ENCODE data around the gene ZNF750.
"Not testable (repeated sequence)": the region's sequence is repeated elsewhere in the genome, so short reads cannot be mapped to it uniquely, and the experiment has no call there.

ZNF750 gene

DNA sequence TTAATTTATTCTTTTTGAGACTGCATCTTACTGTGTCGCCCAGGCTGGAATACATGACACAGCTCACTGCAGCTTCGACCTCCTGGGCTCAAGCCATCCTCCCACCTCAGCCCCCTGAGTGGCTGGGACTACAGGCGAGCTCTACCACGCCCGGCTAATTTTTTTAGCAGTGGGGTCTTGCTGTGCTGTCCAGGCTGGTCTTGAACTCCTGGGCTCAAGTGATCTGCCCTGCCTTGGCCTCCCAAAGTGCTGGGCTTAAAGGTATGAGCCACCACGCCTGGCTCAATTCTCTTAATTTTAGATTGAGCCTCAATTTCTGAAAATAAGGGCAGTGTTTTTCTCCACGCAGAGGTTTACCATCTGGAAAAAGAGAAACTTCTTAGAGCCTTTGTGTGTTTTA, 41.1 kb downstream of the ZNF750 start:
- in situ Hi-C loops (cut with HindIII; ENCODE audit: low sequenced_read_pairs) = no loop called here

- in situ Hi-C loops (cut with HindIII; ENCODE audit: low sequenced_read_pairs) = no loop called here
These were observed 42.8 kb downstream of the ZNF750 start for GRCh38 chr17:82797061-82797460.

GRCh38 chr17:82795615-82796014, 44.2 kb downstream of the ZNF750 start:
- in situ Hi-C loops (cut with HindIII; ENCODE audit: low sequenced_read_pairs) = no loop called here

DNA sequence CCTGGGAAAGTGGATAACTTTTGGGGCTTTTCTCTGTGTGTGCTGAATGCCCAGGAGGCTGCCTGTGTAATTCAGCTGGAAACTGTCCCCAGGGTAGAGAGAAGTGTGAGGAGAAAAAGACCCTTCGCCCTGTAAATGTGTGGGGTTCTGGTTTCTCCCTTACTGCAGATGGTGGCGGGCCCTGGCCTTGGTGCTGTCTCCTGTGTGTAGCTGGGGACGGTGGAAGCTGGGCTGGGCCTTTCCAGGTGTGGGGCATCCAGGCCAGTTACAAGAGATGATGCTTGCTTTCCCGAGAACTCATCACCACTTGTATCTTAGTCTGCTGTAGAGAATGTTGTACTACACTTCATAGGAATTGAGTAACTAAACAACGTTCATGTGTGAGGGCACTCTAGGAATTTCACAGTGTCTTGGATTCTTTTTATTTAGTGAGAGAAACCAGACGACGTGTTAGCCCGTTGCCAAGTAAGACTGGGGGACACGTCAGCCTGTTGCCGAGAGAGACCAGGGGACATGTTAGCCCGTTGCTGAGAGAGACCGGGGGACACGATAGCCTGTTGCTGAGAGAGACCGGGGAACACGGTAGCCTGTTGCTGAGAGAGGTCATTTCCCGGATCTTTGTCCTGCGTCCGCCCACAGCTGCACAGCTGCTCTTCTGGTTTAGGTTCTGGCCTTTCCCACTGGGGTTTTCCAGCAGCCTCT, 44.9 kb downstream of the ZNF750 start:
- in situ Hi-C loops (cut with HindIII; ENCODE audit: low sequenced_read_pairs) = no loop called here

DNA sequence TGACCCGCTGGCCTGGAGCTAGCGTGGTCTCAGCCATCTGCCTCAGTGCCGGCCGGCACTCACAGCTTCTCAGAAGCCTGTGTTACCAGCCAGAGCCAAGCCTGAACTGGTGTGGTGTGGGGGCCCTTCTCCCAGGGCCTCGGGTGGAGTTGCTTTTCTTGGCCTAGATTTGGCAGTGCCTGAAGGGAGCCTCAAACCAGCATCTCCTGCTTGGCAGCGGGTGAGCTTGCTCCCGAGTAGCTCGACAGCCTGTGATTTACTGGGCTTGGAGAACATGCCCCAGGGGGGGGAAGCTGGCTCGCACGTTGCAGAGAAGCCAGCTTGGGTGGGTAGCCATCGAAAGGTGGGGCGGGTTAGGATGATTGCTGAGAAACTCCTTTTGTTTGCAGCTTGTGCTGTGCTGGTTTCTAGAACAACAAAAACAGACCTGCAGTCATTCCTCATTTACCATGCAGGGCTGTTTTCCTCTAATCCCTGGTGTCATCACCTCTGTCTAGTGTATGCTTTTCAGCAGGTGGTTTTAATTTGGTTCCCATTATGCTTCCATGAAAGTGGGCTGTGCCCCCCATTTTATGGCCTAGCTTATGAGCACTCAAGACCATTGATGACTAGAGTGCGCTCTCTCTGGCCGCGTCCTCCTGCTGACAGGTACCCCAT, 45.7 kb downstream of the ZNF750 start:
- in situ Hi-C loops (cut with HindIII; ENCODE audit: low sequenced_read_pairs) = no loop called here

- in situ Hi-C loops (cut with HindIII; ENCODE audit: low sequenced_read_pairs) = no loop called here
These were observed 48.3 kb downstream of the ZNF750 start for GRCh38 chr17:82791532-82791931.

DNA sequence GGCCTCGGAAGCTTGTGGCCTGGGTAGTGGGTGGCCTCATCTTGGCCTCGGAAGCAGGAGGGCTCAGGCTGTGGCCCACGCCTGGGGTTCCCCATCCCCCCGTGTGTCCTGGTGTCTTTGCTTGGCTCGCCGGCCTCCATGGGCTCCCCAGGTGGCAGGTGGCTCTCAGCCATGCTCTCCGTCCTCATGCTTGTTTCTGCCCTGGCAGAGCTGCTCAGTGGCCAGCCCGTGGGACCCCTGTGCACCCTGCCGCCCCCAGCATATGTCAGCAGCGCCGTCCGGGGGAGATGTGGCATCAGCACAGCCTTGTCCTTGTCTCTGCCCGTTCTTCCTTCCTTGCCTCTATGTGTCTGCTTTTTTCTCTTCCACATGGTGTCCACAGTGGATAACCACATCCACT, 49.4 kb downstream of the ZNF750 start:
- in situ Hi-C loops (cut with HindIII; ENCODE audit: low sequenced_read_pairs) = no loop called here

DNA sequence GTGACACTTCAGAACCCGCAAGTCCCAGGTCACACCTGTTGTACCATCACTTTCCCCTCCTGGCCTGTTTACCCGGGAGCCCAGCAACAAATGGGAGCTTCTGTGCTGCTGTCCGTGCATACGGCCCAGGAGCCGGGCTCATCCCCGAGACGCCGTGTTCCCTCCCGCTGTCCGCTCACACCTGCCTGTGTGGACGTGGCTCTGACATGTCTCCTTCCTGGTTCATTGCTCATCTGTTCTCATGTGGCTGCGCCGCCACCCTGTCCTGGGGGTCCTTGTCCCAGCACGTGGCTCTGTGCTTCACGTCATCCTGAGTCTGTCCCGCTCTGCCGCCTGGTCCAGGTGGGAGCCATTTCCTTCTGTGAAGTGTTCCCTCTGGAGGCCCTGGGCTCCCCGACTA, 50.0 kb downstream of the ZNF750 start:
- in situ Hi-C loops (cut with HindIII; ENCODE audit: low sequenced_read_pairs) = no loop called here

DNA sequence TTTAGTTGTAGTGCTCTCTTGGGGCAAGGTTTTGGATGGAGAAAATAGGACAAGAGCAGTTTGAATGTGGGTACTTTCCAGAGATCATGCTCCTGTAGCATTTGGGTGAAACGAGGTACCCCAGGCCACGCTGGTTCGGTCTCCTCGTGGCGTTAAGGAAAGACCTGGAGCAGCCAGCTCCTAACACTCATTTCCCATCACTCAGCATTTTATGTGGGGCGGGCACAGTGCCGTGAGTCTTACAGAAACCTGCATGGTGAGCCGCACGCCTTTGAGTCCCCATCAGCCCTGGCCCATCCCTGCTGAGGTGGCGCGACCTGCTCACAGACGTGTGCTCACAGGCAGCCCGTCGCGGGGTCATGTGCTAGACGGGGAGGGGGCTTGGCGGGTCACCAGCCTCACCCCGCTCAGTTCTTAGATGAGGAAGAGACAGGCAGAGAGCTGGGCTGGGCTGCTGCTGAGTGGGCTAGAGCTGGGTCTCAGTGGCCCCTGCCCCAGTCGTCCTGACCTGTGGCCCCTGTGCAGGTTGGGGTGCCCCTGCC, 50.7 kb downstream of the ZNF750 start:
- in situ Hi-C loops (cut with HindIII; ENCODE audit: low sequenced_read_pairs) = no loop called here

GRCh38 chr17:82788206-82789001, 51.4 kb downstream of the ZNF750 start:
- in situ Hi-C loops (cut with HindIII; ENCODE audit: low sequenced_read_pairs) = no loop called here

- in situ Hi-C loops (cut with HindIII; ENCODE audit: low sequenced_read_pairs) = no loop called here
These were observed 52.6 kb downstream of the ZNF750 start for GRCh38 chr17:82787081-82787848.

DNA sequence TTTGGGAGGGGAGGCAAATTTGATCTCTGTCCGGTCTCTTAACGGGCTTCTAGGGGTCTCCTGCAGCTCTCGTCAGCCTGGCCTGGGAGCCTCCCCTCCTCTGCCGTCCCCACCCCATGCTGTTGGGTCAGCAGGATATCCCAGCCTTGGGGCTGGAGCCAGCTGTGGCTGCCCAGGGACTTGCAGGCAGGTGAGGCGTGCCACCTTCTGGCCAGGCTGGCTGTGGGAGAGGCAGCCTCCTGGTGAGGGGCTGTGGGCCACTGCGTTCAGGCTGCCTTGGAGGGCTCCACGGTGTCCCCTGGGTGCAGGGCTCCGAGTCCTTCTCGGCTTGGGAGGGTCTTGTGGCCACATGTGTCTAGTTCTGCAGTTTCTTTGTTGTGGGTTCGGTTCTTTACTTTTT, 53.4 kb downstream of the ZNF750 start:
- in situ Hi-C loops (cut with HindIII; ENCODE audit: low sequenced_read_pairs) = no loop called here

DNA sequence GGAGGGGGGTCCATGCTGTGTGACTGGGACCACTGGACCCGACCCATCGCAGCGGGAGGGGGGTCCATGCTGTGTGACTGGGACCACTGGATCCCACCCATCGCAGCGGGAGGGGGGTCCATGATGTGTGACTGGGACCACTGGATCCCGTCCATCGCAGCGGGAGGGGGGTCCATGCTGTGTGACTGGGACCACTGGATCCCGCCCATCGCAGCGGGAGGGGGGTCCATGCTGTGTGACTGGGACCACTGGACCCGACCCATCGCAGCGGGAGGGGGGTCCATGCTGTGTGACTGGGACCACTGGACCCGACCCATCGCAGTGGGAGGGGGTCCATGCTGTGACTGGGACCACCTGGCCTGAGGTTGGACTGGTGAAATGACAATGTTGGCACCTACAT, 54.2 kb downstream of the ZNF750 start:
- in situ Hi-C loops (cut with HindIII; ENCODE audit: low sequenced_read_pairs) = not testable (repeated sequence)

- in situ Hi-C loops (cut with HindIII; ENCODE audit: low sequenced_read_pairs) = no loop called here
These were observed 56.3 kb downstream of the ZNF750 start for GRCh38 chr17:82783498-82783897.

- in situ Hi-C loops (cut with HindIII; ENCODE audit: low sequenced_read_pairs) = no loop called here
These were observed 57.1 kb downstream of the ZNF750 start for GRCh38 chr17:82782657-82783207.

- in situ Hi-C loops (cut with HindIII; ENCODE audit: low sequenced_read_pairs) = no loop called here
These were observed 57.9 kb downstream of the ZNF750 start for GRCh38 chr17:82781894-82782274.

DNA sequence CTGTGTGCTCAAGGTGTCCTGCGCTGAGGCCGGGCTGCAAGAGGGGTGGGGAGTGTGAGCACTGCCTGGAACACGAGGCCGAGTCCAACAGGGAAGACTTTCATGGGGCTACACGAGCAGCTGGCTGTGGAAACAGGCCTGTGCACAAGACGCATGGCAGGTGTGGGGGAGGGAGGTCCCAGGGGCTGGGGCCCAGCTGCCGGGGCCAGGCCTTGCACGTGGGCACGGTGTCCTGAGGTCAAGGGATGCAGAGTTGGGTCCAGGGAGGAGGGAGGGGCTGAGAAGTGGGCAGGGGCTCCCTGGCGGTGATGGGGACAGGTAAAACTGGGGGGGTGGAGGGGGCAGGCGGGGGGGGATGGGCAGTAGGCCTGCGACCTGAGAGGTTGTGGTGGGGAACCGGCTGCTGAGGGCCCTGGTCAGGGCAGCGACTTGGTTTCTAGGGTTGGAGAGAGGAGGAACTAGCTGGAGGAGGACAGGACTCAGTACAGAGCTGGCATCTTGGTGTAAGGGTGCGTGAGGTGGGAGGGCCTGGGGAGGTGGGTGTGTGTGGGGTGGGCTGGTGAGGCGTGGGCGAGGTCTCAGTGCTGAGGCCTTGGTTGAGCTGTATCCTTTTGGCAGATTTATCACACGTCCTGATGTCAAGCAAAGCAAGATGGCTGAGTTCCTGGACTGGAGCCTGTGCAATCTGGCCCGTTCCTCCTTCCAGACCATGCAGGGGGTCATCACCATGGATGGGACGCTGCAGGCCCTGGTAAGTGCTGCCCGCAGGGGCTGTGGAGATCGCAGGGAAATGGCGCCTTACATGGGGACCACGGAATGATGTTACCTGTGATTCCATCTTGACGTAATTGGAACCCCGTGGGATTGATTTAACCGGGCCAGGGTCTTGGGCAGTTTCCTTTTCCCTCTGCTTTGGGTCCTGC, 58.6 kb downstream of the ZNF750 start:
- in situ Hi-C loops (cut with HindIII; ENCODE audit: low sequenced_read_pairs) = no loop called here

DNA sequence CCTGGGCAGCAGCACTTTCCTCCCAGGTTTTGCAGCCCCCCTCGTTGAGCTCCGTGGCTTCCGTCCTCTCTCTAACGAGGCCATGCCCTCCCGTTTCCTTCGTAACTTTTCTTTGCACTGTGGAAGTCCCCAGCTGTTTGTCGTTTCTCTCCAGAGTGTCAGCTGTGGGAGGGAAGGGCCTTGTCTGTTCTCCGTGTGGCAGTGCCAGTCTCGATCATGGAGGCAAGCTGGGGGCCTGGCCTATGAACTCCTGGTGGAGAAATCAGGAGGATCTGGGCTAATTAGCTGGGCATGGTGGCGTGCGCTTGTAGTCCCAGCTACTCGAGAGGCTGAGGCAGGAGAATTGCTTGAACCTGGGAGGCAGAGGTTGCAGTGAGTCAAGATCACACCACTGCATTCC, 59.6 kb downstream of the ZNF750 start:
- in situ Hi-C loops (cut with HindIII; ENCODE audit: low sequenced_read_pairs) = no loop called here

DNA sequence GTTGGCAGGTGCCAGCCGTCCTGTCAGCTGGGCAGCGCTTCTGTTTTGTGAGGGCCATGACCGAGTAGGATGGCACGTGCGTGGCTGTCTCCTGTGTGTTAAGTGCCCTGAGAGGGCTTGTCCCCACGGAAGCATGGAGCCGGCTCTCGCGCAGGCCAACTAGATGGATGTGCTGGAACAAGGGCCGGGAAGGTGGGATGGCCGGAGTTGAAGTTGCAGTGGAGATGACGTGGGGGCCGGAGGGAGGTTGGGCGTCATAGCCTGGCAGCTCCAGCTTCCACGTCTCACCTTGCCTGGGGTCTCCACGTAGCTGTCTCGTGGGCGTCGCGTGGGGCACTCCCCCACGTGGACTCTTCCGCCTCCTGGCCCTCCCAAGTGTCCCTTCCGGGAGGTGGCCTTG, 60.3 kb downstream of the ZNF750 start:
- in situ Hi-C loops (cut with HindIII; ENCODE audit: low sequenced_read_pairs) = no loop called here
